GM21528 (cell line): ENCODE results near the gene RGS10.

Experiments used
- ATAC-seq: cut with Tn5 transposase; IDR thresholded peaks from one replicate; pipeline ENCODE4 v1.9.1; 2021; ENCODE audit warnings: mild to moderate bottlenecking, moderate library complexity; ENCODE audit not compliant: unreplicated experiment, low FRiP score

Gene RGS10

DNA sequence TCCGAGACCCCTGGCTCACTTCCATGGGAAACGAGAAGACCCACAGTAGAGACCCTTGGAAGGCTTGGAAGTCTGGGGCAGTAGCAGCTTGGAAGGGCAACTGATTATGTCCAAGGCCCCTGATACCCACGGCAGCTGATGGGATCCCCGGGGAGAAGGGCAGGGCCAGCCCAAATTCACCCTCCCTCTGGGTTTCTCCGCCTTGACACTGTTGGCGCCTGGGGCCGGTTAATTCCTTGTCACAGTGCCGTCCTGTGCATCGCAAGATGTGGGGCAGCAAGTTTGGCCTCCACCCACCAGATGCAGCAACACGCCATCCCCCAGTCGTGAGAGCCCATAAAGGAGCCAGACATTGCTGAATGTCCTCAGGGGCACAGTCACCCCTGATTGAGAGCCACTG is 89.2 kb downstream of the RGS10 start:
- ATAC-seq, result no peak

DNA sequence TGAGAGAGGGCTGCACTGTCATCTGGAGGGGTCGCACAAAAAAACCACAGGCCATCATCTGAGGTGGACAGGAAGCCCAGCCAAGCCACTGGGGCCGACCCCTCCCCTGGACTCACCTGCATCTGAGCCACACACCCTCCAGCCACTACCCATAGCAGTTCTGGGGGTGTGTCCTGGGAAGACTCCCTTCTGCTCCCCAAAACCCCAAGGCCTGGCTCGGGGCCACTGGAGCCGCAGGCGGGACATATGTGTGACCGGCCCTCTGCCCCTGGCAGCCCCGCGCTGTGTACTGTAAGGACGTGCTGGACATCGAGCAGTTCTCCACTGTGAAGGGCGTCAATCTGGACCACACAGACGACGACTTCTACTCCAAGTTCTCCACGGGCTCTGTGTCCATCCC is 90.1 kb downstream of the RGS10 start:
- ATAC-seq, result no peak

DNA sequence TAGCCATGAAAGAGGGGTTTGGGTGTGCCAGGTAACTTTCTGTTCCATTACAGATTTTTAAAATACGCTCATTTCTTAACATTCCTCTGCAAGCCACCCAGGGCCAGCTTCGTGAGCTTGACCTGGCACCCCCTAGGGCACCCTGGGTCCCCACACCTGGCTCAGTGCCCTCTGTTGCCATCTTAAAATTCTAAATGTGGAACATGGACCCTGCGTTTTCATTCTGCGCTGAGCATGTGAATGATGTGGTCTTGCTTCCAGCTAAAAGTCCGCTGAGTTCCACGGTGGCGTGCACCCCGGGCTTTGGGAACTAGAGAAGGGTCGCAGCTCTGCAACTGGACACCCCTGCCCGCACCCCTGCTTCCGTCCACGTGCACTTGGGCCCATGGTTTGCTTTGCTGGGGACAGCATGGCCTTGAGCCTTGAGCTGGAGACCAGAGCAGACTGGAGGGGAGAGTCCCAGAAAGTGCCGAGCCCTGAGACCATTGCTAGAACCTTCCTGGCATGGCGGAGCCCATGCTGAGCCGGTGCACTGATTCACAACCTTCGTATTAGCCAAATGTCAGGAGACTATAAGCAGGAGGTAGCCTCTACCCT is 91.1 kb downstream of the RGS10 start:
- no peak for ATAC-seq

DNA sequence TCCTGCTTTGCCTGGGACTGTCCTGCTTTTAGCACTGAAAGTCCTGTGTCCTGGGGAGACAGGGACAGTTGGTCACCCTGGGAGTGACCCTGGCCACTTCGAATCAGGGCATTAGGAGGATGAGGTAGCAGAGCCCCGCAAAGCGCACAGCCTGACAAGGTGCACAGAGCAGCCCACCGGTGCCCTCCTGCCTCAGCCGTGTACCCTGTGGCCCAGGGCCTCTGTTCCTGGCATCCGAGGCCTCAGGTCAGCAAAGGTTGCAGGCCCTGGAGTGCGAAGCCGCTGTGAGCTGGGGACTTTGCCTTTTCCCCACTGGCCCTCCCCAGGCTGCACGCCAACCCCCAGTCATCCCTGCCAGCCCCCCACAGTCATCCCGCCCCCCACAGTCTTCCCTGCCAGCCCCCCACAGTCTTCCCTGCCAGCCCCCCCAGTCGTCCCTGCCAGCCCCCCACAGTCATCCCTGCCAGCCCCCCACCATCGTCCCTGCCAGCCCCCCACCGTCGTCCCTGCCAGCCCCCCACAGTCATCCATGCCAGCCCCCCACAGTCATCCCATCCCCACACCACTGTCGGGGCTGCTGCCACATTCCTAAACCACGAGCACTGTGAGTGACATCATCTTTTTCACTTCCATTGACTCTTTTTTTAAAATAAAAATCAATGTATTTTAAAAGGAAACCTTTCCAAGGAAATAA is 91.8 kb downstream of the RGS10 start:
- ATAC-seq, result no peak
